A673 (cell line): ENCODE data around the gene PMIS2. TPM values are rescaled to one million over a fixed set of nuclear protein-coding genes. Genes with fewer than 3 reads are reported as not detected.
"Not testable (repeated sequence)": the region's sequence is repeated elsewhere in the genome, so short reads cannot be mapped to it uniquely, and the experiment has no call there.

Experiments used
- BruUV-seq: library from RNA; stranded (reverse); fragments of 400-500 nt; replicated peaks from 2 replicates; lab custom pipeline; 2021; lab: Mats Ljungman, UMichigan
- CTCF ChIA-PET: fragments of 300-600 bp; sonication (Branson Sonifier 250); formaldehyde crosslinking; loops from one replicate; lab custom pipeline; 2022; ENCODE audit warnings: antibody characterized with exemption; lab: Charles Lee
- POLR2A ChIA-PET: fragments of 300-600 bp; sonication (Branson Sonifier 250); formaldehyde crosslinking; loops from one replicate; lab custom pipeline; 2022; ENCODE audit warnings: antibody characterized with exemption; ENCODE audit not compliant: low non-redundant PET; lab: Charles Lee
- DNase-seq: peaks from one replicate; pipeline ENCODE4 v3.0.0-alpha.2; 2015; ENCODE audit warnings: low spot score
- H3K27ac ChIP-seq: fragments of 200-600 bp; sonication (generic); 2 replicates; pipeline ENCODE4 v1.5.1; 2016; ENCODE audit warnings: mixed run types, low read depth, mild to moderate bottlenecking, mixed read lengths, antibody characterized with exemption, low read length; ENCODE audit not compliant: poor library complexity, severe bottlenecking
- H3K27me3 ChIP-seq: fragments of 200-600 bp; sonication (generic); replicated peaks from 2 replicates; pipeline ENCODE4 v1.6.1; 2017; ENCODE audit warnings: mixed run types, low read depth, mild to moderate bottlenecking, mixed read lengths, antibody characterized with exemption, low read length; ENCODE audit not compliant: insufficient read depth, poor library complexity
- H3K36me3 ChIP-seq: fragments of 200-600 bp; sonication (generic); 2 replicates; pipeline ENCODE4 v1.6.1; 2016; ENCODE audit warnings: mixed run types, mild to moderate bottlenecking, mixed read lengths, antibody characterized with exemption, low read length; ENCODE audit not compliant: insufficient read depth, poor library complexity, severe bottlenecking
- H3K4me1 ChIP-seq: fragments of 200-600 bp; sonication (generic); 2 replicates; pipeline ENCODE4 v1.6.1; 2017; ENCODE audit warnings: mixed run types, mild to moderate bottlenecking, mixed read lengths, antibody characterized with exemption, low read length; ENCODE audit not compliant: insufficient read depth, poor library complexity, severe bottlenecking
- H3K4me3 ChIP-seq: fragments of 200-600 bp; sonication (generic); 2 replicates; pipeline ENCODE4 v1.5.1; 2016; ENCODE audit warnings: low read depth, mixed run types, mild to moderate bottlenecking, mixed read lengths, low read length; ENCODE audit not compliant: poor library complexity, severe bottlenecking
- H3K9me3 ChIP-seq: fragments of 200-600 bp; sonication (generic); 2 replicates; pipeline ENCODE4 v1.6.1; 2016; ENCODE audit warnings: mixed run types, low read depth, mild to moderate bottlenecking, mixed read lengths, antibody characterized with exemption, low read length; ENCODE audit not compliant: poor library complexity, severe bottlenecking
- EZH2 ChIP-seq: fragments of 200-600 bp; sonication (generic); IDR thresholded peaks from 2 replicates; pipeline ENCODE4 v1.6.1; 2017; ENCODE audit warnings: borderline replicate concordance, low read depth, mild to moderate bottlenecking, mixed read lengths, antibody characterized with exemption, low read length; ENCODE audit not compliant: poor library complexity, severe bottlenecking
- intact Hi-C: fragments of 100-400 bp; cut with micrococcal nuclease; formaldehyde crosslinking; loops from one replicate; pipeline ENCODE4 v1.10.0; 2022; ENCODE audit not compliant: unreplicated experiment
- total RNA-seq: library from RNA; stranded (reverse); gene quantifications from 2 replicates; pipeline ENCODE4 v1.2.3, GENCODE V29; 2021
- TF ChIP-seq, protein P1 (sequence below): fragments of 300-800, 200-600 bp; sonication (generic); conservative IDR thresholded peaks from 2 replicates; pipeline ENCODE4 v1.5.1; 2017; ENCODE audit warnings: low read depth, mild to moderate bottlenecking, antibody characterized with exemption, low read length, moderate library complexity, mixed read lengths

PMIS2 gene
- total RNA-seq, 1 experiment from 2014 or later: not detected

DNA sequence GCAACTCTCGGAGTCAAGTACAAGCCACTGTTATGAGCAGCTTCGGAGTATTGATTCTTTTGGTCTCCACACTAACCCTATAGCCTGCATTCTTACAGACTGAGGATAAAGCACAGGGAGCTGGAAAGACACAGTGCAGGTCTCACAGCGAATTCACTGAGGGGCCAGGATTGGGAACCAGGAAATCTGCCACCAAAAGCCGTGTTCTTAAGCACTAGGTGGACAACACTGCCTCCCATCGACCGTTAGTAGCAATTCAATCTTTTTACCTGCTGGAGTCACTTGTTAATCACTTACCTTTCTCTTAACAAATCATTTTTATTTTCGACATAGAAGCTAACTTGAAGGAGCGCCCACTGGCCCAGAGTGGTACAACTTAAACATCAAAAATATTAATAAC lies 6.3 kb downstream of the PMIS2 start:
- CTCF ChIA-PET: no interaction called here
- peak; percentile 45 for DNase-seq
- Histone ChIP-seq H3K36me3 (no peaks in the 10 kb centered on the region), H3K9me3 (no peaks in the 10 kb centered on the region), H3K27me3 (no peaks in the 10 kb centered on the region), H3K4me3 (no peak overlapping the region), H3K27ac (no peak overlapping the region), H3K4me1 (no peaks in the 10 kb centered on the region)
- TF ChIP-seq EZH2: no peak
- TF ChIP-seq, protein P1, sequence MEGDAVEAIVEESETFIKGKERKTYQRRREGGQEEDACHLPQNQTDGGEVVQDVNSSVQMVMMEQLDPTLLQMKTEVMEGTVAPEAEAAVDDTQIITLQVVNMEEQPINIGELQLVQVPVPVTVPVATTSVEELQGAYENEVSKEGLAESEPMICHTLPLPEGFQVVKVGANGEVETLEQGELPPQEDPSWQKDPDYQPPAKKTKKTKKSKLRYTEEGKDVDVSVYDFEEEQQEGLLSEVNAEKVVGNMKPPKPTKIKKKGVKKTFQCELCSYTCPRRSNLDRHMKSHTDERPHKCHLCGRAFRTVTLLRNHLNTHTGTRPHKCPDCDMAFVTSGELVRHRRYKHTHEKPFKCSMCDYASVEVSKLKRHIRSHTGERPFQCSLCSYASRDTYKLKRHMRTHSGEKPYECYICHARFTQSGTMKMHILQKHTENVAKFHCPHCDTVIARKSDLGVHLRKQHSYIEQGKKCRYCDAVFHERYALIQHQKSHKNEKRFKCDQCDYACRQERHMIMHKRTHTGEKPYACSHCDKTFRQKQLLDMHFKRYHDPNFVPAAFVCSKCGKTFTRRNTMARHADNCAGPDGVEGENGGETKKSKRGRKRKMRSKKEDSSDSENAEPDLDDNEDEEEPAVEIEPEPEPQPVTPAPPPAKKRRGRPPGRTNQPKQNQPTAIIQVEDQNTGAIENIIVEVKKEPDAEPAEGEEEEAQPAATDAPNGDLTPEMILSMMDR: peak; percentile 61
- BruUV-seq: no TSS peak
- intact Hi-C loops: no loop called here
- POLR2A ChIA-PET: no interaction called here

GRCh38 chr19:35595026-35595425 lies 9.1 kb downstream of the PMIS2 start:
- H3K9me3 ChIP-seq, BruUV-seq, CTCF ChIA-PET, H3K36me3 ChIP-seq, H3K27me3 ChIP-seq, intact Hi-C loops, H3K4me3 ChIP-seq, H3K4me1 ChIP-seq, DNase-seq, H3K27ac ChIP-seq: not testable (repeated sequence)
- POLR2A ChIA-PET: interaction anchor here (0.6 kb wide), 1 partner anchor 327 kb away, joined by 4 read pairs; no protein-coding TSS in a partner anchor

GRCh38 chr19:35595928-35596327 lies 10.0 kb downstream of the PMIS2 start:
- intact Hi-C loops: no loop called here
- no TSS peak for BruUV-seq
- no peaks in the 10 kb centered on the region for H3K36me3 ChIP-seq
- no peaks in the 10 kb centered on the region for H3K27me3 ChIP-seq
- no peak overlapping the region for H3K27ac ChIP-seq
- ChIA-PET POLR2A (no interaction called here), CTCF (no interaction called here)
- TF ChIP-seq, protein P1: no peak
- no peak for TF ChIP-seq EZH2
- H3K4me3 ChIP-seq: no peak overlapping the region
- no peaks in the 10 kb centered on the region for H3K9me3 ChIP-seq
- no peak for DNase-seq
- no peaks in the 10 kb centered on the region for H3K4me1 ChIP-seq

- Histone ChIP-seq H3K9me3 (no peaks in the 10 kb centered on the region), H3K36me3 (no peaks in the 10 kb centered on the region), H3K4me1 (no peaks in the 10 kb centered on the region), H3K27me3 (no peaks in the 10 kb centered on the region), H3K27ac (no peak overlapping the region), H3K4me3 (no peak overlapping the region)
- peak; percentile 51 for DNase-seq
- no peak for TF ChIP-seq EZH2
- TF ChIP-seq, protein P1: no peak
- BruUV-seq: no TSS peak
- ChIA-PET CTCF (no interaction called here), POLR2A (no interaction called here)
- intact Hi-C loops: no loop called here
Observed at GRCh38 chr19:35596366-35596999, 10.5 kb downstream of the PMIS2 start.
